Osteocyte (in vitro differentiated cells): Measurements from ENCODE around the gene ZNF33A. TPM values are rescaled to one million over a fixed set of nuclear protein-coding genes. Genes with fewer than 3 reads are reported as not detected.

ENCODE experiments used
- DNase-seq: peaks from one replicate; pipeline ENCODE4 v3.0.0; 2021; ENCODE audit warnings: mixed read lengths; ENCODE audit not compliant: unreplicated experiment; ENCODE audit errors: extremely low spot score
- H3K27ac Mint-ChIP-seq: one replicate; pipeline ENCODE4 v1.8.0; 2021; ENCODE audit warnings: mild to moderate bottlenecking, mixed read lengths; ENCODE audit not compliant: unreplicated experiment
- H3K27me3 Mint-ChIP-seq: one replicate; pipeline ENCODE4 v1.8.0; 2021; ENCODE audit warnings: mixed read lengths; ENCODE audit not compliant: unreplicated experiment
- H3K36me3 Mint-ChIP-seq: one replicate; pipeline ENCODE4 v1.8.0; 2021; ENCODE audit warnings: mixed read lengths; ENCODE audit not compliant: unreplicated experiment
- H3K4me1 Mint-ChIP-seq: one replicate; pipeline ENCODE4 v1.8.0; 2021; ENCODE audit warnings: mixed read lengths; ENCODE audit not compliant: unreplicated experiment
- H3K4me3 Mint-ChIP-seq: one replicate; pipeline ENCODE4 v1.8.0; 2021; ENCODE audit warnings: mild to moderate bottlenecking, moderate library complexity, mixed read lengths; ENCODE audit not compliant: unreplicated experiment
- H3K9me3 Mint-ChIP-seq: one replicate; pipeline ENCODE4 v1.8.0; 2021; ENCODE audit warnings: mixed read lengths; ENCODE audit not compliant: unreplicated experiment
- long read RNA-seq: library from polyadenylated mRNA; unstranded; transcript quantifications from one replicate; pipeline ENCODE4 v2.0.0, GENCODE V29; 2021
- total RNA-seq: library from RNA; stranded (reverse); gene quantifications from 2 replicates; pipeline ENCODE4 v1.2.1, GENCODE V29; 2021
- TF ChIP-seq, protein P1 (sequence below): fragments of 200-600 bp; sonication (generic); IDR thresholded peaks from 2 replicates; pipeline ENCODE4 v1.5.0; 2021; ENCODE audit warnings: antibody characterized with exemption, mild to moderate bottlenecking, moderate library complexity

The ZNF33A gene
- 21.3 and 22.7 TPM in 2 replicates for total RNA-seq
- long read RNA-seq, full-length matches to known transcripts, result 23 of 40 reads
- long read RNA-seq, partial matches to known transcripts, result 1 of 40 reads
- long read RNA-seq, other reads (novel, unspliced or antisense), result 16 of 40 reads

DNA sequence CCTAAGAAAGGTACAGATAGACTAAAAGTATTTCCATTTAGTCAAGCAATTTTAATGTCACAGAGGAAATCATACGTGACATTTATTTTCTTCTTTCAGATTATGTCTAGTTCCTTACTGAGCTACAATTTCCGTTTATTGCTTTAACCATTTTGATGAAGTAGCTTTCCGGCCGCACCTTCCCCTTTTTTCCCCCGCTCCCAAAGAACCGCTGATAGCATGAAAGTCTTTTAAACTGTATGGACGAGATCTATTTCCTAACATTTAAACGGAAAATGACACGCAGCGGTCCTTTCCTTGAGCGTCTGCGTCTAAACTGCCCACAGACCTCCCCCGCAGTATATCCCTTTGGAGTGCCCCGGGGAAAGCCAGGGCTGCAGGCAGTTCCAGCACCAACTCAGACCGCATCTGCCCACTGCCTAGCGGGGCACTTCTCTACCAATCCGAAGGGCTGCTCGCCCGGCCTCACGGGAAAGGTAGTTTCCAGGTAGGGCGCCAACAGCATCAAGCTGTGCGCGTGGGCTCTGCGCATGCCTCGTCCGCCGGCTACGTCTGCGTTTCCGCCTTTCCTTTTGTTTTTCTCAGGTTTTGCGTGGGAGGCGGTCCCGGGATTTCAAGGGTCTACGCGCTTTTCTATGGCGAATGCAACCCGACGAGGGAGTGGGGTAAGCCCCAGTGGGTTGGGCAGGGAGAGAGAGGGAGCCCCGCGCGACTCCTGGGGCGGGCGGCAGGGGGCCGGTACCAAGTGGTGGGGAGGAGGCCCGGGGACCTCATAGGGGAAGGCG is at the start of gene ZNF33A:
ZNF33A (plus strand) TSS at position 557 of the 785 bp plus-strand sequence. CDS start 1,667 bp downstream, outside the sequence.
- no peaks in the 10 kb centered on the region for H3K9me3 Mint-ChIP-seq
- H3K27me3 Mint-ChIP-seq, result peaks cover 4% of the 10 kb centered on the region
- TF ChIP-seq, protein P1, sequence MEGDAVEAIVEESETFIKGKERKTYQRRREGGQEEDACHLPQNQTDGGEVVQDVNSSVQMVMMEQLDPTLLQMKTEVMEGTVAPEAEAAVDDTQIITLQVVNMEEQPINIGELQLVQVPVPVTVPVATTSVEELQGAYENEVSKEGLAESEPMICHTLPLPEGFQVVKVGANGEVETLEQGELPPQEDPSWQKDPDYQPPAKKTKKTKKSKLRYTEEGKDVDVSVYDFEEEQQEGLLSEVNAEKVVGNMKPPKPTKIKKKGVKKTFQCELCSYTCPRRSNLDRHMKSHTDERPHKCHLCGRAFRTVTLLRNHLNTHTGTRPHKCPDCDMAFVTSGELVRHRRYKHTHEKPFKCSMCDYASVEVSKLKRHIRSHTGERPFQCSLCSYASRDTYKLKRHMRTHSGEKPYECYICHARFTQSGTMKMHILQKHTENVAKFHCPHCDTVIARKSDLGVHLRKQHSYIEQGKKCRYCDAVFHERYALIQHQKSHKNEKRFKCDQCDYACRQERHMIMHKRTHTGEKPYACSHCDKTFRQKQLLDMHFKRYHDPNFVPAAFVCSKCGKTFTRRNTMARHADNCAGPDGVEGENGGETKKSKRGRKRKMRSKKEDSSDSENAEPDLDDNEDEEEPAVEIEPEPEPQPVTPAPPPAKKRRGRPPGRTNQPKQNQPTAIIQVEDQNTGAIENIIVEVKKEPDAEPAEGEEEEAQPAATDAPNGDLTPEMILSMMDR, result no peak
- H3K36me3 Mint-ChIP-seq, result peaks cover 22% of the 10 kb centered on the region
- H3K4me3 Mint-ChIP-seq, result peak within 1 kb of the TSS; percentile 81
- DNase-seq, result peak; percentile 92
- peaks cover 21% of the 10 kb centered on the region for H3K4me1 Mint-ChIP-seq
- H3K27ac Mint-ChIP-seq, result peak within 1 kb of the TSS; percentile 100

DNA sequence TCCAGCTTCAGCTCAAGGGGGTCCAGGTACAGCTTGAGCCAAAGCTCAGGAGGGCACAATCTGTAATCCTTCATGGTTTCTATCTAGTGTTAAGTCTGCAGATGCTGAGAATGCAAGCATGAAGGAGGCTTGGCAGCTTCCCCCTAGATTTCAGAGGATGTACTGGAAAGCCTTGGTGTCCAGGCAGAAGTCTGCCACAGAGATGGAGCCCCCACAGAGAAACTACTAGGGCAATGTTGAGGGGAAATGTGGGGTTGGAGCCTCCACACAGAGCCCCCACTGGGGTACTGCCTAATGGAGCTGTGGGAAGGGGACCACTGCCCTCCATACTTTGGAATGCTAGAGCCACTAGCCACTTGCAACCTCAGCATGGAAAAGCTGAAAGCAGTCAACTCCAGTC is 45.5 kb upstream of the ZNF33A start:
- Mint-ChIP-seq H3K27me3 (no peaks in the 10 kb centered on the region), H3K9me3 (peaks cover 22% of the 10 kb centered on the region), H3K4me3 (no peak overlapping the region)

GRCh38 chr10:37972396-37972795 is 38.1 kb upstream of the ZNF33A start:
- no peaks in the 10 kb centered on the region for H3K27me3 Mint-ChIP-seq
- H3K9me3 Mint-ChIP-seq, result peaks cover 13% of the 10 kb centered on the region
- DNase-seq, result no peak
- no peak overlapping the region for H3K27ac Mint-ChIP-seq
- peaks cover 33% of the 10 kb centered on the region for H3K36me3 Mint-ChIP-seq
- no peak overlapping the region for H3K4me3 Mint-ChIP-seq
- peaks cover 18% of the 10 kb centered on the region for H3K4me1 Mint-ChIP-seq
- TF ChIP-seq, protein P1, result no peak

More for the DNA sequence above, 45.5 kb upstream of the ZNF33A start:
- TF ChIP-seq, protein P1, result no peak
- H3K36me3 Mint-ChIP-seq, result peaks cover 53% of the 10 kb centered on the region
- no peaks in the 10 kb centered on the region for H3K4me1 Mint-ChIP-seq
- H3K27ac Mint-ChIP-seq, result no peak overlapping the region
- no peak for DNase-seq

DNA sequence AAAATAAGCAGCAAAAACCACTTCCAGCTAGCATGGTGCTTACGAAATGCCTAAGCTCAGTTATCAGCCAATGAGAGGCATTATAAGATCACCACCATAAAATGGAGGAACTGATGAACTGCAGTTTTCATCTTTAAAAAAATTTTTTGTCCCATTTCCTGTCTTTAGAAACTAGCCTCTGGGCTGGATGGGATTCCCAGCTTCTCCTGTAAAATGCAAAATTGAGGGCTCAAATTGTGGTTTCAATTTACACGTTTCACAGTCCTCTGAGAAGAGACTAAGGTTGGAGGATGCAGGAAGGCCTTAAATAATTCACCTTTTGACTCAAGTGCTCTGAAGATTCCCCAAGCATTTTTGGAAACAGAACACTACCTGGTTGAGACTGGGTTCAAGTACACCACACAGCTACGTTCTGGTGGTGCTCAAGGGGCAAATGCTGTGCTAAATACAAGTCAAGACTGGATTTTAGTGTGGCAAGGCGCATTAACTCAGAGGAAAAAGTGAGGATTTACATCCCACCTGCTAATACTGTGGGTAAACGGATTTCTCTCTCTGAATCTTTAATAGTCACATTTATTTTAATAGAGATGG is 35.0 kb upstream of the ZNF33A start:
- peaks cover 11% of the 10 kb centered on the region for H3K36me3 Mint-ChIP-seq
- H3K4me1 Mint-ChIP-seq, result peaks cover 18% of the 10 kb centered on the region
- H3K27me3 Mint-ChIP-seq, result peaks cover 3% of the 10 kb centered on the region
- H3K4me3 Mint-ChIP-seq, result peak overlapping the region; percentile 85
- no peak for DNase-seq
- H3K9me3 Mint-ChIP-seq, result peaks cover 8% of the 10 kb centered on the region
- TF ChIP-seq, protein P1, result no peak
- peak overlapping the region; percentile 86 for H3K27ac Mint-ChIP-seq
